Sigmoid colon (tissue), 4 donors: ENCODE results near the gene PNRC1.

Source experiments
- CTCF ChIP-seq, 4 experiments: fragments of 450-650 bp in 3 of 4; fragments of 200-600 bp in 1 of 4; IDR thresholded peaks; one replicate each; pipeline ENCODE4 v1.5.1; 2016 to 2019; ENCODE audit warnings: antibody characterized with exemption in 4 of 4, mild to moderate bottlenecking in 3 of 4, moderate library complexity in 2 of 4
- POLR2A ChIP-seq, 2 donors: fragments of 450-650 bp; IDR thresholded peaks; one replicate each; pipeline ENCODE4 v1.6.1; 2016; ENCODE audit warnings: antibody characterized with exemption in 2 of 2, mild to moderate bottlenecking in 2 of 2, moderate library complexity in 2 of 2
- POLR2AphosphoS5 ChIP-seq, 4 donors: sonication (generic); formaldehyde crosslinking; IDR thresholded peaks; one replicate each; pipeline ENCODE4 v1.6.1; 2017; ENCODE audit warnings: antibody characterized with exemption in 4 of 4

- TF ChIP-seq CTCF (IDR thresholded peaks at IDR 0.05): no peak
- TF ChIP-seq POLR2A (IDR thresholded peaks at IDR 0.05): no peak
- TF ChIP-seq POLR2AphosphoS5 (IDR thresholded peaks at IDR 0.05): no peak
Measured at GRCh38 chr6:89134723-89135122, 54.2 kb downstream of the PNRC1 start.
